Measurements from ENCODE around the gene SRRM2.

DNA sequence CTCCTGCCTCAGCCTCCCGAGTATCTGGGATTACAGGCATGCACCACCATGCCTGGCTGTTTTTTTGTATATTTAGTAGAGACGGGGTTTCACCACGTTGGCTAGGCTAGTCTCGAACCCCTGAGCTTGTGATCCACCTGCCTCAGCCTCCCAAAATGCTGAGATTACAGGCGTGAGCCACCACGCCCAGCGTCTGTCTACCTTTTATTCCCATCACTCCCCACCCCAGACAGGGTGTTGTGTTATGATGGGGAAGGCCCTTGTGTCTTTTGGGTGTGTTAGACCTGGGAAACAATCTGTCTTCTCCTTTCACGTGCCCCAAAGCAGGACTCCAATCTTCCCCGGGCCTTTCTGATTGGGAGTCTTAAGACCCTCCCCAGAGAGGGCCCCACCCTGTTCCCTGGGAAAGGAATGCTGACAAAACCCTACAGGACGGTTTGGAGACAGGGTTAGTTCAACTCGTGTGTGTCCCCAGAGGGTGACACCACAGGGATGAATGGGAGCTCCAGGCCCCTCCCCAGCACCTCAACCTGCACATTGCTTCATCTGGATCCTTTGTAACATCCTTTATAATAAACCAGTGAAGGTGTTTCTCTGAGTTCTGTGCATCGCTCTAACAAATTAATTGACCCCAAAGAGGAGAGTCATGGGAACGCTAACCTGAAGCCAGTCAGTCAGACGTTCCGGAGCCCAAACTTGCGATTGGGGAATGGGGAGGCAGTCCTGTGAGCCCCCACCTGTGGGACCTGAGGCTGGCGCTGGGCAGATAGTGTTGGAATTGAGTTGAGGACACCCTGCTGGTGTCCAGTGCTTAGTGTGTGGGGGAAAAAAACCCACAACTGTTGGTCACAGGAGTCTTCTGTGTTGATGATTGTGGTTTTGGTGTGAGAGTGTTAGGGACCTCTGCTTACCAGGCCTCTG is 27.8 kb downstream of the SRRM2 start:
- TF ChIP-seq FOXA1 (IDR thresholded peaks at IDR 0.05) (no peak), CTBP1 (IDR thresholded peaks at IDR 0.05; ENCODE audit: borderline replicate concordance) (no peak), FOXM1 (IDR thresholded peaks at IDR 0.05; ENCODE audit: borderline replicate concordance) (no peak), TARDBP (IDR thresholded peaks at IDR 0.05) (no peak), ARNT (IDR thresholded peaks at IDR 0.05) (no peak), ELF4 (IDR thresholded peaks at IDR 0.05) (no peak), SP1 (IDR thresholded peaks at IDR 0.05) (no peak), FOXK2 (IDR thresholded peaks at IDR 0.05) (no peak), ZNF384 (IDR thresholded peaks at IDR 0.05) (no peak)
- TF ChIP-seq, protein P1, sequence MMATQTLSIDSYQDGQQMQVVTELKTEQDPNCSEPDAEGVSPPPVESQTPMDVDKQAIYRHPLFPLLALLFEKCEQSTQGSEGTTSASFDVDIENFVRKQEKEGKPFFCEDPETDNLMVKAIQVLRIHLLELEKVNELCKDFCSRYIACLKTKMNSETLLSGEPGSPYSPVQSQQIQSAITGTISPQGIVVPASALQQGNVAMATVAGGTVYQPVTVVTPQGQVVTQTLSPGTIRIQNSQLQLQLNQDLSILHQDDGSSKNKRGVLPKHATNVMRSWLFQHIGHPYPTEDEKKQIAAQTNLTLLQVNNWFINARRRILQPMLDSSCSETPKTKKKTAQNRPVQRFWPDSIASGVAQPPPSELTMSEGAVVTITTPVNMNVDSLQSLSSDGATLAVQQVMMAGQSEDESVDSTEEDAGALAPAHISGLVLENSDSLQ (IDR thresholded peaks at IDR 0.05) = no peak
